Measurements from ENCODE around the gene TRIM36.

Gene TRIM36

GRCh38 chr5:115132465-115132864 lies 37.2 kb downstream of the TRIM36 start:
- no peak overlapping the region for H3K4me3 Mint-ChIP-seq
- H3K36me3 Mint-ChIP-seq (ENCODE audit: low read depth) = no peaks in the 10 kb centered on the region
- peaks cover 22% of the 10 kb centered on the region for H3K27me3 Mint-ChIP-seq (ENCODE audit: low read depth)

GRCh38 chr5:115126303-115126702 lies 43.4 kb downstream of the TRIM36 start:
- no peaks in the 10 kb centered on the region for H3K36me3 Mint-ChIP-seq (ENCODE audit: low read depth)
- no peaks in the 10 kb centered on the region for H3K27me3 Mint-ChIP-seq (ENCODE audit: low read depth)
- no peak overlapping the region for H3K4me3 Mint-ChIP-seq
- H3K4me1 Mint-ChIP-seq (ENCODE audit: low read depth) = no peaks in the 10 kb centered on the region
- peaks cover 3% of the 10 kb centered on the region for H3K9me3 Mint-ChIP-seq
- H3K27ac Mint-ChIP-seq = no peak overlapping the region

More at GRCh38 chr5:115132465-115132864, 37.2 kb downstream of the TRIM36 start:
- no peak overlapping the region for H3K27ac Mint-ChIP-seq
- H3K9me3 Mint-ChIP-seq = no peaks in the 10 kb centered on the region
- no peaks in the 10 kb centered on the region for H3K4me1 Mint-ChIP-seq (ENCODE audit: low read depth)

DNA sequence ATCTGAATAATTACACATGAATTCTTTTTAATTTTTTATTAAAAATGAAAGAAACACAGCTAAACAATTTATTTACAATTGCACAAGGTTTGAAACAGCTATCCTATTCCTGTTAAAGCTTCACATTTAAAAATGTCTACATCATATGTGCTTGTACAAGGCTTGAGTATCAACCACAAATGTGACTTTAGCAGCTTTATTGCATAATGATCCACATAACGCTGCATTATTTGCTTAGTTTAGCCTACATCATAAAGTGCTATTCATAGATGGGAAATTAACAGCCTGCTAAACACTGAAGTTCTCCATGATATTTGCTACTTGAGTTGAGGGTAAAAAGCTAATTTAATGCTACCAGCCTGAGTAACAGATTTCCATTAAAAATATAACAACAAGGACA lies 45.0 kb downstream of the TRIM36 start:
- H3K27ac Mint-ChIP-seq = no peak overlapping the region

GRCh38 chr5:115116001-115116400 lies 53.7 kb downstream of the TRIM36 start:
- Mint-ChIP-seq H3K27me3 (ENCODE audit: low read depth) (peaks cover 8% of the 10 kb centered on the region), H3K4me3 (no peak overlapping the region), H3K4me1 (ENCODE audit: low read depth) (no peaks in the 10 kb centered on the region), H3K9me3 (peaks cover 3% of the 10 kb centered on the region), H3K27ac (no peak overlapping the region), H3K36me3 (ENCODE audit: low read depth) (no peaks in the 10 kb centered on the region)

More for the DNA sequence above, 45.0 kb downstream of the TRIM36 start:
- Mint-ChIP-seq H3K27me3 (ENCODE audit: low read depth) (peaks cover 5% of the 10 kb centered on the region), H3K36me3 (ENCODE audit: low read depth) (no peaks in the 10 kb centered on the region), H3K4me1 (ENCODE audit: low read depth) (no peaks in the 10 kb centered on the region), H3K9me3 (peaks cover 3% of the 10 kb centered on the region), H3K4me3 (no peak overlapping the region)

DNA sequence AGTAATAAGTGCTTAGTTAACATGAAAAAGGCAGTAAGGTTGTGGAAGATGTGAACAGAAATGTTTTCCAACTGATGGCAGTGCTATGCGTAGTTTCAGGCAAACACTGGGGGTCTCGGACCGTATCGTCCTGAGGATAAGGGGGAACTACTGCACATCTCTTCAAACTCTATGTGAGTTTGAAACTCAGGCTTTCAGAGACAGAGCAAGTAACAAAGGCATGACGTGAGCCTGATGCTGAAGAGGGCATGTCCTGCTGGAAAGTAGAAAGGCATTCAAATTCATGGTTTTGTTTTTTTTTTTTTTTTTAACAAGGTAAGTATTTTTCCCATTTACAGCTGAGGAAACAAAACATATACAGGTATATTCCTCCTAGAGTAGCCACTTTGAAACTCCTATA lies 59.9 kb downstream of the TRIM36 start:
- H3K4me1 Mint-ChIP-seq (ENCODE audit: low read depth) = no peaks in the 10 kb centered on the region
- peaks cover 17% of the 10 kb centered on the region for H3K27me3 Mint-ChIP-seq (ENCODE audit: low read depth)
- no peaks in the 10 kb centered on the region for H3K36me3 Mint-ChIP-seq (ENCODE audit: low read depth)
- H3K27ac Mint-ChIP-seq = no peak overlapping the region
- no peaks in the 10 kb centered on the region for H3K9me3 Mint-ChIP-seq
- no peak overlapping the region for H3K4me3 Mint-ChIP-seq

DNA sequence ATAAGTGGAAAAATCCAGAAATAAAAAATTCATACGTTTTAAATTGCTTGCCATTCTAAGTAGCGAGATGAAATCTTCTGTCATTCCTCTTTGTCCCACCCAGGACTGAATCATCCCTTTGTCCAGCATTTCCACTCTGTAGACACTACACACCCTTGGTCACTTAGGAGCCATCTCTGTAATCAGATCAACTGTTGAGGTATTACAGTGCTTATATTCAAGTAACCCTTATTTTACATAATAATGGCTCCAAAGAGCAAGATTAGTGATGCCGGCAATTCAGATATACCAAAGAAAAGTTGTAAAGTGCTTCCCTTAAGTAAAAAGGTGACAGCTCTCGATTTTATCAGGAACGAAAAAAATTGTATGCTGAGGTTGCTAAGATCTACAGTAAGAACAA lies 60.4 kb downstream of the TRIM36 start:
- H3K9me3 Mint-ChIP-seq = no peaks in the 10 kb centered on the region
- H3K4me1 Mint-ChIP-seq (ENCODE audit: low read depth) = no peaks in the 10 kb centered on the region
- H3K27me3 Mint-ChIP-seq (ENCODE audit: low read depth) = peaks cover 17% of the 10 kb centered on the region
- H3K4me3 Mint-ChIP-seq = no peak overlapping the region
- H3K36me3 Mint-ChIP-seq (ENCODE audit: low read depth) = no peaks in the 10 kb centered on the region
- H3K27ac Mint-ChIP-seq = no peak overlapping the region

DNA sequence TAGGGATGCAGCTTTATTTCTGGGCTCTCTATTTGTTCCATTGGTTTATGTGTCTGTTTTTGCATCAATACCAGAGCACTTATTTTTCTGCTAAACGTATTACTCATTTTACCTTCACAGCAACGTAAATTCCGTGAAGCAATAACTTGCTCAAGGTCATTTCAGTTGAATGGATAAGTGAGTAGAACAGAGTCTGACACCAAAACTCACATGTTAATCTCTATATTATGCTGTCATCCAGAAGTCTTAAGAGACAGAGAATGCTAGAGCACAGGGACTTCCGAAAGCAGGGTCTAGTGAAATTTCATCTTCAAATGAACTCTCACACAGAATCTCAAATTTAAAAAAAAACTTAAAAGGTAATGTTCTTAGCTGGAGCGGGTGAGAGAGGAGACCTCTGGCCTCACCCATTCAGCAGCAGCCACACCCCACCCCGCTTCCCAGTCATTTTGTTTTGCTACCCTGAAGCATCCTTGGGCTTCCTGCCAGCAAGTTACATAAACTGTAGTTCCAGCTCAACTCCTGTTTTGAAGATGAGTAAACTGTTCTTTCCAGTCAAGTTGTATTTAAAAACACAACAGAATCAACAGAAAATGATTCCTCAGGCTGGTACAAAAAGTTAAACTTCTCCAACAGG lies 69.3 kb downstream of the TRIM36 start:
- H3K9me3 Mint-ChIP-seq = no peaks in the 10 kb centered on the region

GRCh38 chr5:115098041-115098702 lies 71.5 kb downstream of the TRIM36 start:
- H3K36me3 Mint-ChIP-seq (ENCODE audit: low read depth) = no peaks in the 10 kb centered on the region
- no peaks in the 10 kb centered on the region for H3K4me1 Mint-ChIP-seq (ENCODE audit: low read depth)
- no peaks in the 10 kb centered on the region for H3K9me3 Mint-ChIP-seq
- H3K4me3 Mint-ChIP-seq = no peak overlapping the region
- H3K27ac Mint-ChIP-seq = no peak overlapping the region
- peaks cover 22% of the 10 kb centered on the region for H3K27me3 Mint-ChIP-seq (ENCODE audit: low read depth)

More for the DNA sequence above, 69.3 kb downstream of the TRIM36 start:
- Mint-ChIP-seq H3K4me3 (no peak overlapping the region), H3K4me1 (ENCODE audit: low read depth) (no peaks in the 10 kb centered on the region), H3K27ac (no peak overlapping the region), H3K36me3 (ENCODE audit: low read depth) (no peaks in the 10 kb centered on the region), H3K27me3 (ENCODE audit: low read depth) (peaks cover 18% of the 10 kb centered on the region)

- Mint-ChIP-seq H3K4me1 (ENCODE audit: low read depth) (no peaks in the 10 kb centered on the region), H3K27ac (no peak overlapping the region), H3K4me3 (no peak overlapping the region), H3K36me3 (ENCODE audit: low read depth) (no peaks in the 10 kb centered on the region), H3K9me3 (no peaks in the 10 kb centered on the region), H3K27me3 (ENCODE audit: low read depth) (peaks cover 19% of the 10 kb centered on the region)
These were observed 72.5 kb downstream of the TRIM36 start for GRCh38 chr5:115097236-115097635.

DNA sequence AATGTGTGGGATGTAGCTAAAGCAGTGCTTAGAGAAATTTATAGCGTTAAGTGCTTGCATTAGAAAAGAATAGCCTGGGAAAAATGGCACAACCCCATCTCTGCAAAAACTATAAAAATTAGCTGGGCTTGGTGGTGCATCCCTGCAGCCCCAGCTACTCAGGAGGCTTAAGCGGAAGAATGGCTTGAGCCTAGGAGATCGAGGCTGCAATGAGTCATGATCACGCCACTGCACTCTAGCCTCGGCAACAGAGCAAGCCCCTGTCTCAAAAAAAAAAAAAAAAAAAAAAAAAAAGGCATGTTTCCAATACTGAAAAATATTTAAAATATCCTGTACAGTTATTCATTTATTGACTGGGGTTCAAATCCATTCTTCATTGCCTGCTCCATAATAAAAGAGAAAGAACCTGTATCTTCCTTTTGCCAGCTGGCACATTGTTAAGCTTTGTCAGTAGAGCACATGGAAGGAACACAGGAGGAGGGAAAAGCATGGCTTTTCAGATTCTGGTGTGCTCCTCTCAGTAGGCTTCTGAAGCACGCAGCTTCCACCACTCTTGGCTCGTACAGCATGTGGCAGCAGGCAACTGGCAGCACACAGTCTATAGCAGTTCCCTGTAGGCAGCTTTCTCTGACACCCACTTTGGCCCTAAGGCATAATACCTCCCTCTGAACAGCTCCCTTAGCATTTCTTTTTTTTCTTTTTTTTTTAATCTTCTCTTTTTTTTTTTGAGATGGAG lies 73.5 kb downstream of the TRIM36 start:
- no peak overlapping the region for H3K27ac Mint-ChIP-seq
- no peaks in the 10 kb centered on the region for H3K36me3 Mint-ChIP-seq (ENCODE audit: low read depth)
- peaks cover 26% of the 10 kb centered on the region for H3K27me3 Mint-ChIP-seq (ENCODE audit: low read depth)

DNA sequence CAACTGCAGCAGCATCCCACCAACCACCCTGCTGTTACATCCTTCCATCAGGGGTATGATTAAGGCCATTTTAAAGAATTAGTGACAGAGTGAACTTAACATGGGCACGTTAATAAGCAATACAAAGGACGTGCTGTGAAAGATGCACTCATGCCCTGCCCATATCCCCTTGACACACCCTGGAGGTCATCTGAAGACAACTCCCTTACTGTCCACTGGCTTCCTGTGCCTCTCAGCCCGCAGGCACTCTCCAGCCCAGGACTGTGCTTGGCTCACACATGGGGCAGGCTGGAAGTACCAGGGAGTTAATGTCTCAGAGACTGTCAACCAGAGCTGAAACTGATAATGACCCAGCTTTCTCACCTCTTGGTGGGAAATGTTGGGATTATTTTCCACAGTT lies 81.8 kb downstream of the TRIM36 start:
- Mint-ChIP-seq H3K4me3 (no peak overlapping the region), H3K4me1 (ENCODE audit: low read depth) (no peaks in the 10 kb centered on the region), H3K27ac (no peak overlapping the region), H3K27me3 (ENCODE audit: low read depth) (peaks cover 19% of the 10 kb centered on the region), H3K36me3 (ENCODE audit: low read depth) (no peaks in the 10 kb centered on the region), H3K9me3 (no peaks in the 10 kb centered on the region)

More for the DNA sequence above, 73.5 kb downstream of the TRIM36 start:
- Mint-ChIP-seq H3K9me3 (no peaks in the 10 kb centered on the region), H3K4me1 (ENCODE audit: low read depth) (no peaks in the 10 kb centered on the region), H3K4me3 (no peak overlapping the region)

DNA sequence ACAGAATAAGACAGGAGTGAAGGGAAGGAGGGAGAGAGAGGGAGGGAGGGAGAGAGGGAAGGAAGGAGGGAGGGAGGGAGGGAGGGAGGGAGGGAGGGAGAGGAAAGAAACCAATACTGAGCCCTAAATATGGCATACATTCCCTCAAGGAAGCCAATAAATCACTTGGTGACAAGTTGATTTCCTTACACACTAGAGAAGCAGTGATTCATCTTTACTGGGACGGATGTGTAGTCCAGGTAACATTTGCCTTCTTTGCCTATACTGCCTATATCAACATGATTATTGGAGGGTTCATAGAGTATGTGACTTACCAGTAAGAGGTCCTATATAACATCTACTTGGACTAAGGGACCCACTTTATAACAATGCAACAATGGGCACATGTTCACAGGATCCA lies 83.2 kb downstream of the TRIM36 start:
- no peaks in the 10 kb centered on the region for H3K36me3 Mint-ChIP-seq (ENCODE audit: low read depth)

DNA sequence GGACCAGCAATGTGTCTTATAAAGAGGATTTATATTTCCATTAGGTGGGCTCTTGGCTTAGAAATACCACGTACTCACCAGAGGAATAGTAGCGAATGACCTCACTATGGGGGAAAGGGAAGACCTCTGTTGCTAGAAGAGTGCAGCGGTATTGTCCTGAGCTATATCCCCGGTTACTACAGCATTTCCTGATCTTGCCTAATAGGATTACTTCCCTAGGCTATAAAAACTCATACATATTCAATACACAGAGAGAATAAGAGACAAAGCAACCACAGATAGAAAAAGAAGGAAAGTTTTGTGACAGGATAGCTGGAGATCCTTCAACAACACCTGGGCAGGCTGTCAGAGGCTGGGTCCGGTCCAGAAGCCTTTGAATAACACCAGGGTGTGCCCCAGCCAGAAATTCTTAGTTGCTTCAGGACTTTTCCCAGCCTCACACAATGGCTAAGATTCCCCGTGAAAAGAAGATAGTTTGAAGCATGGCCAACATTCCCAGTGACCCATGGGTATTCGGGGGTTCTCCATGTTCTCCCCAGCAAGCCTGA lies 85.4 kb downstream of the TRIM36 start:
- Mint-ChIP-seq H3K4me1 (ENCODE audit: low read depth) (no peaks in the 10 kb centered on the region), H3K27me3 (ENCODE audit: low read depth) (peaks cover 8% of the 10 kb centered on the region), H3K36me3 (ENCODE audit: low read depth) (no peaks in the 10 kb centered on the region), H3K9me3 (no peaks in the 10 kb centered on the region), H3K27ac (no peak overlapping the region), H3K4me3 (no peak overlapping the region)

More for the DNA sequence above, 83.2 kb downstream of the TRIM36 start:
- H3K27me3 Mint-ChIP-seq (ENCODE audit: low read depth) = peaks cover 13% of the 10 kb centered on the region
- H3K27ac Mint-ChIP-seq = no peak overlapping the region
- no peaks in the 10 kb centered on the region for H3K4me1 Mint-ChIP-seq (ENCODE audit: low read depth)
- H3K9me3 Mint-ChIP-seq = no peaks in the 10 kb centered on the region
- no peak overlapping the region for H3K4me3 Mint-ChIP-seq

- H3K4me1 Mint-ChIP-seq (ENCODE audit: low read depth) = no peaks in the 10 kb centered on the region
- no peak overlapping the region for H3K4me3 Mint-ChIP-seq
- H3K36me3 Mint-ChIP-seq (ENCODE audit: low read depth) = no peaks in the 10 kb centered on the region
- H3K27me3 Mint-ChIP-seq (ENCODE audit: low read depth) = peaks cover 8% of the 10 kb centered on the region
- no peaks in the 10 kb centered on the region for H3K9me3 Mint-ChIP-seq
- H3K27ac Mint-ChIP-seq = no peak overlapping the region
These were observed 89.6 kb downstream of the TRIM36 start for GRCh38 chr5:115079924-115080623.
